ENCODE results near the gene PRDM15. TPM values are rescaled to one million over a fixed set of nuclear protein-coding genes. Genes with fewer than 3 reads are reported as not detected.

The PRDM15 gene
- total and polyA plus RNA-seq, 5 donors from 2014 or later: 0.75 to 13.2 (median 1.7) TPM

GRCh38 chr21:41834252-41834925 is 44.8 kb downstream of the PRDM15 start:
- H3K27ac ChIP-seq (ENCODE audit: insufficient read depth, low read length, poor library complexity, severe bottlenecking): no peak overlapping the region
- peaks cover 54% of the 10 kb centered on the region for H3K36me3 ChIP-seq (ENCODE audit: control insufficient read depth, insufficient read depth, low read length)

GRCh38 chr21:41833497-41834115 is 45.5 kb downstream of the PRDM15 start:
- no peak overlapping the region for H3K4me3 ChIP-seq (ENCODE audit: low read depth, low read length)
- ATAC-seq (ENCODE audit: low read depth in 2 of 2) (no peak), DNase-seq (no peak)
- H3K4me1 ChIP-seq (ENCODE audit: control insufficient read depth, insufficient read depth, low read length, poor library complexity, severe bottlenecking): no peaks in the 10 kb centered on the region
- Mint-ChIP-seq H3K4me3 (no peak overlapping the region), H3K36me3 (peaks cover 21% of the 10 kb centered on the region), H3K27me3 (no peaks in the 10 kb centered on the region), H3K9me3 (peaks cover 0 to 1% (median 0%) of the 10 kb centered on the region in 7 donors), H3K4me1 (no peaks in the 10 kb centered on the region), H3K27ac (peak overlapping the region in 2 of 3 donors; percentile 12 to 56)
- no peak overlapping the region for H3K27ac ChIP-seq (ENCODE audit: insufficient read depth, low read length, poor library complexity, severe bottlenecking)
- no peaks in the 10 kb centered on the region for H3K9me3 ChIP-seq (ENCODE audit: control insufficient read depth in 2 of 2, low read length in 2 of 2)
- no peaks in the 10 kb centered on the region for H3K27me3 ChIP-seq (ENCODE audit: control insufficient read depth, insufficient read depth, low read length)
- H3K36me3 ChIP-seq (ENCODE audit: control insufficient read depth, insufficient read depth, low read length): peaks cover 53% of the 10 kb centered on the region

More at GRCh38 chr21:41834252-41834925, 44.8 kb downstream of the PRDM15 start:
- no peak overlapping the region for H3K4me3 ChIP-seq (ENCODE audit: low read depth, low read length)
- no peak overlapping the region for H3K27ac Mint-ChIP-seq
- DNase-seq (no peak), ATAC-seq (ENCODE audit: low read depth in 2 of 2) (no peak)
- no peaks in the 10 kb centered on the region for H3K27me3 ChIP-seq (ENCODE audit: control insufficient read depth, insufficient read depth, low read length)
- peaks cover 0 to 1% (median 0%) of the 10 kb centered on the region in 7 donors for H3K9me3 Mint-ChIP-seq
- no peaks in the 10 kb centered on the region for H3K4me1 Mint-ChIP-seq
- H3K9me3 ChIP-seq (ENCODE audit: control insufficient read depth in 2 of 2, low read length in 2 of 2): no peaks in the 10 kb centered on the region
- H3K4me1 ChIP-seq (ENCODE audit: control insufficient read depth, insufficient read depth, low read length, poor library complexity, severe bottlenecking): no peaks in the 10 kb centered on the region
- no peaks in the 10 kb centered on the region for H3K27me3 Mint-ChIP-seq
- H3K4me3 Mint-ChIP-seq: no peak overlapping the region
- peaks cover 23% of the 10 kb centered on the region for H3K36me3 Mint-ChIP-seq

- H3K27ac ChIP-seq (ENCODE audit: insufficient read depth, low read length, poor library complexity, severe bottlenecking): no peak overlapping the region
- H3K36me3 Mint-ChIP-seq: peaks cover 16% of the 10 kb centered on the region
- no peak overlapping the region for H3K4me3 Mint-ChIP-seq
These were observed 46.3 kb downstream of the PRDM15 start for GRCh38 chr21:41832596-41833496.

GRCh38 chr21:41831866-41832595 is 47.1 kb downstream of the PRDM15 start:
- Histone ChIP-seq H3K9me3 (ENCODE audit: control insufficient read depth in 2 of 2, low read length in 2 of 2) (no peaks in the 10 kb centered on the region), H3K27me3 (ENCODE audit: control insufficient read depth, insufficient read depth, low read length) (no peaks in the 10 kb centered on the region), H3K36me3 (ENCODE audit: control insufficient read depth, insufficient read depth, low read length) (peaks cover 48% of the 10 kb centered on the region), H3K27ac (ENCODE audit: insufficient read depth, low read length, poor library complexity, severe bottlenecking) (no peak overlapping the region), H3K4me3 (ENCODE audit: low read depth, low read length) (no peak overlapping the region), H3K4me1 (ENCODE audit: control insufficient read depth, insufficient read depth, low read length, poor library complexity, severe bottlenecking) (no peaks in the 10 kb centered on the region)
- H3K4me3 Mint-ChIP-seq: no peak overlapping the region
- ATAC-seq (ENCODE audit: low read depth in 2 of 2) (no peak), DNase-seq (no peak)
- H3K27me3 Mint-ChIP-seq: no peaks in the 10 kb centered on the region
- H3K9me3 Mint-ChIP-seq: peaks cover 0 to 1% (median 0%) of the 10 kb centered on the region in 7 donors
- H3K27ac Mint-ChIP-seq: peak overlapping the region in 2 of 3 donors; percentile 49
- H3K36me3 Mint-ChIP-seq: peaks cover 10% of the 10 kb centered on the region
- H3K4me1 Mint-ChIP-seq: no peaks in the 10 kb centered on the region

More at GRCh38 chr21:41832596-41833496, 46.3 kb downstream of the PRDM15 start:
- H3K4me3 ChIP-seq (ENCODE audit: low read depth, low read length): no peak overlapping the region
- H3K9me3 ChIP-seq (ENCODE audit: control insufficient read depth in 2 of 2, low read length in 2 of 2): no peaks in the 10 kb centered on the region
- H3K9me3 Mint-ChIP-seq: peaks cover 0 to 1% (median 0%) of the 10 kb centered on the region in 7 donors
- no peaks in the 10 kb centered on the region for H3K4me1 Mint-ChIP-seq
- ATAC-seq (ENCODE audit: low read depth in 2 of 2) (no peak), DNase-seq (no peak)
- H3K27me3 ChIP-seq (ENCODE audit: control insufficient read depth, insufficient read depth, low read length): no peaks in the 10 kb centered on the region
- H3K27me3 Mint-ChIP-seq: no peaks in the 10 kb centered on the region
- peak overlapping the region in 2 of 3 donors; percentile 12 to 56 for H3K27ac Mint-ChIP-seq
- peaks cover 54% of the 10 kb centered on the region for H3K36me3 ChIP-seq (ENCODE audit: control insufficient read depth, insufficient read depth, low read length)
- H3K4me1 ChIP-seq (ENCODE audit: control insufficient read depth, insufficient read depth, low read length, poor library complexity, severe bottlenecking): no peaks in the 10 kb centered on the region

GRCh38 chr21:41831453-41831831 is 47.7 kb downstream of the PRDM15 start:
- Histone ChIP-seq H3K27ac (ENCODE audit: insufficient read depth, low read length, poor library complexity, severe bottlenecking) (no peak overlapping the region), H3K4me1 (ENCODE audit: control insufficient read depth, insufficient read depth, low read length, poor library complexity, severe bottlenecking) (no peaks in the 10 kb centered on the region), H3K4me3 (ENCODE audit: low read depth, low read length) (no peak overlapping the region), H3K9me3 (ENCODE audit: control insufficient read depth in 2 of 2, low read length in 2 of 2) (no peaks in the 10 kb centered on the region), H3K27me3 (ENCODE audit: control insufficient read depth, insufficient read depth, low read length) (no peaks in the 10 kb centered on the region), H3K36me3 (ENCODE audit: control insufficient read depth, insufficient read depth, low read length) (peaks cover 46% of the 10 kb centered on the region)
- Mint-ChIP-seq H3K4me3 (no peak overlapping the region), H3K27me3 (no peaks in the 10 kb centered on the region), H3K4me1 (no peaks in the 10 kb centered on the region), H3K36me3 (peaks cover 4% of the 10 kb centered on the region), H3K9me3 (no peaks in the 10 kb centered on the region), H3K27ac (no peak overlapping the region)
- DNase-seq (no peak), ATAC-seq (ENCODE audit: low read depth in 2 of 2) (no peak)

- H3K27ac Mint-ChIP-seq: no peak overlapping the region
These were observed 48.2 kb downstream of the PRDM15 start for GRCh38 chr21:41830764-41831452.

More at GRCh38 chr21:41830764-41831452, 48.2 kb downstream of the PRDM15 start:
- Histone ChIP-seq H3K36me3 (ENCODE audit: control insufficient read depth, insufficient read depth, low read length) (peaks cover 44% of the 10 kb centered on the region), H3K27me3 (ENCODE audit: control insufficient read depth, insufficient read depth, low read length) (no peaks in the 10 kb centered on the region), H3K4me3 (ENCODE audit: low read depth, low read length) (no peak overlapping the region), H3K4me1 (ENCODE audit: control insufficient read depth, insufficient read depth, low read length, poor library complexity, severe bottlenecking) (no peaks in the 10 kb centered on the region), H3K9me3 (ENCODE audit: control insufficient read depth in 2 of 2, low read length in 2 of 2) (no peaks in the 10 kb centered on the region), H3K27ac (ENCODE audit: insufficient read depth, low read length, poor library complexity, severe bottlenecking) (no peak overlapping the region)
- H3K4me1 Mint-ChIP-seq: no peaks in the 10 kb centered on the region
- no peak for ATAC-seq (ENCODE audit: low read depth in 2 of 2)
- DNase-seq: no peak
- no peaks in the 10 kb centered on the region for H3K27me3 Mint-ChIP-seq
- no peak overlapping the region for H3K4me3 Mint-ChIP-seq
- H3K9me3 Mint-ChIP-seq: no peaks in the 10 kb centered on the region
- peaks cover 4% of the 10 kb centered on the region for H3K36me3 Mint-ChIP-seq

All from CD4-positive, CD25-positive, alpha-beta regulatory T cell (primary cell).